ENCODE data around the gene HDAC10.

GRCh38 chr22:50202130-50202666 lies 48.9 kb downstream of the HDAC10 start:
- TF ChIP-seq CTCF (IDR thresholded peaks at IDR 0.05) (no peak), POLR2A (IDR thresholded peaks at IDR 0.05) (no peak)
